ENCODE data around the gene RUNX2.
"Not testable (repeated sequence)": the region's sequence is repeated elsewhere in the genome, so short reads cannot be mapped to it uniquely, and the experiment has no call there.

RUNX2 gene

GRCh38 chr6:45532721-45533210, 204.6 kb downstream of the RUNX2 start:
- DNase-seq, result no peak

DNA sequence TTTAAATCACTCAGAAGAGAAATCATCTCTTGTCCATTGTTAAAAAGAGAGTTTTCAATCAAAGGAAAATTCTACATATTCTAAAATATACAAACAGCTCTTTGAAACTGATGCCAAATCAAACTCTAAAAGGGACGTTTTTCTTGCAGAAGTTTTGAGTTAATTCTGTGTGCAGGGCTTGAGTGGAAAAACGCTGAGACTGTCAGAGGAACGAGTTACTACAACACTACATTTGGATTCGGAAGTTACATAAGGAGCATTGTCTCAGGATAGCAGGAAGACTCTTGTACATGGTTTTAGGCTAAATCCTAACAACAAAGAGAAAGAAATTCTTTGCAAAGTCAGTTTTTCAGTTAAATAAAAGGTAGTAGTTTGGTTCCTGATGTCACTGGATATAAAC, 205.3 kb downstream of the RUNX2 start:
- no peak for DNase-seq

GRCh38 chr6:45535933-45536332, 207.8 kb downstream of the RUNX2 start:
- DNase-seq, result no peak

GRCh38 chr6:45537539-45537938, 209.4 kb downstream of the RUNX2 start:
- no peak for DNase-seq

GRCh38 chr6:45538641-45539547, 210.8 kb downstream of the RUNX2 start:
- no peak for DNase-seq

DNA sequence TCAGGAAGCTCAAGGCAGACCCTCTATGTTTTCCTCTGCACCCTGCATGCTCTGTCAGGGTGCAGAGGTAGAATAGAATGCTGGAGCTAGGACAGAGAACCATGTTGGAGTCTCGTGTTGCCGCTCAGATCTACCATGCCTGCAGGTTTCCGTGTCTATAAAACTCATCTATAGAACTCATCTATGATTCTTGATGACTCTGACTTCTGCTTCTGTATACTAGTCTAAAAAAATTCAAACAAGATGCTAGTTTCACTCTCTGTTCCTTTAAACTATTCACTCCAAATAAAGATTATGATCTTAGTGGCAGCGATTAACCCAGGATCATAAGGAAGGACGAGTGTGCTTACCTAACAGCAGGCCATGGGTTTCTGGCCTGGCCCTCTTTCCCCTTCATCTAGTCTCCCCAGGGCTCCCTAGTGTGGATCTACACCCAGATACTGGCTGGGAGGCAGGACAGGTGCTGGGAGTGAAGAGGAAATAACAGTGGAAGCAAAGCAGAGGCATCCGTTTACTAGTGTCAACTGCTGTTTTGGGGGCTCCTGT, 212.3 kb downstream of the RUNX2 start:
- DNase-seq, result no peak

GRCh38 chr6:45541934-45542333, 213.8 kb downstream of the RUNX2 start:
- no peak for DNase-seq

GRCh38 chr6:45543298-45544235, 215.4 kb downstream of the RUNX2 start:
- DNase-seq, result no peak

DNA sequence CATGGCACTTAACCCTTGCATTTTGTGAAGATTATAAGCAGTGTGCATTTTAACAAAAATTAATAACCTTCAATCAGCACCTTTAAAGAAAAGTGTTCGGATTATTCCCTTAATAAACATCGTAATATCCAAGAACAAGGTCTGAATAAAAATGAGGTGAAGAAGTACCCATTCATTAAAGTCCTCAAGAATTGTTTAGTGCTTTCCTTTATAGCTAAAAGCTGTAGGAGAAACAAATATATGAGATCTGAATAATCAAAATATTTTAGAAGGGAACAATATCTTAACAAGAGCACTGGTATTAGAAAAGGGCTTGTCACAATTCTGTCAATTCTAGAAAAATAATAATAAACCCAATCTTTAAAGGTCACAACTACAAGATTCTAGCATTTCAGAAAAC, 217.3 kb downstream of the RUNX2 start:
- no peak for DNase-seq

DNA sequence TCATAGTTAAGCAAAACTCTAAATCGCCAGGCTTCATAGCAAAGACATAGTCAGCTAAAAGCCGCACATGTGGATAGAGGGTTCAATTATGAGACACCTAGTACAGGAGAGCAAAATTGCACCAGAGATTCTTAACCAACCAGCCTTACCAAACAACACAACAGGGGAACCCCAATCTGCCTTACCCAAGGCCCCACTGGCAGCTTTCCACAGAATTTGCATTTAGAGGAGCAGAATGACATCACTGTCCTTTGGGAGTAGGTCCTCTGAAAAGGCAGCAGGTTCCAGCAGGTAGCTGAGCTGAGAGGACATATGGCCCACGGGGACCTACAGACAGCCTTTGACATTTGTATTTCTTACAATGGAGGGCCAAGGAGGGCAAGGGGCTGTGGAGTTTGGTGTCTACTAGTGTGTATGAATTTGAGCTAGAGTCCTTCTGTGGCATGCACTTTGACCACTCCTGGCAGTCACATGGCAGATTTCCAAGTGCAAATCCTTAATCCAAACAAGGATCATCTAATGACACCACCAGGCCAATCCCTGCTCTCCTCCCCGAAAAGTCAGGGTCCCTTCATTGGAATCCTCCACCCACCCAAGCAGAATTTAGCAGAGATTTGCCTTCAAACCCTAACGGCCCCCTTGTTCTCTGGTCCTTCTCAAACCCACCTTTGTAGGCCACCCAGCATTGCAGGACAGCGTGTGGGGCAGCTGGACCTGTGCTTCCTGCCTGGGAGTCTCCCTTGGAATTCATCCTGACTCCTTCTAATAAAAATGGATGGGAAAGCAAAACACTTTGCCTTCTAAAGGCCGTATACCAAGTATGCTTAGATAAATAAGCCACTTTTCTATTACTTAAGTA, 220.8 kb downstream of the RUNX2 start:
- no peak for DNase-seq

- DNase-seq, result no peak
Observed at GRCh38 chr6:45552536-45552935, 224.4 kb downstream of the RUNX2 start.

DNA sequence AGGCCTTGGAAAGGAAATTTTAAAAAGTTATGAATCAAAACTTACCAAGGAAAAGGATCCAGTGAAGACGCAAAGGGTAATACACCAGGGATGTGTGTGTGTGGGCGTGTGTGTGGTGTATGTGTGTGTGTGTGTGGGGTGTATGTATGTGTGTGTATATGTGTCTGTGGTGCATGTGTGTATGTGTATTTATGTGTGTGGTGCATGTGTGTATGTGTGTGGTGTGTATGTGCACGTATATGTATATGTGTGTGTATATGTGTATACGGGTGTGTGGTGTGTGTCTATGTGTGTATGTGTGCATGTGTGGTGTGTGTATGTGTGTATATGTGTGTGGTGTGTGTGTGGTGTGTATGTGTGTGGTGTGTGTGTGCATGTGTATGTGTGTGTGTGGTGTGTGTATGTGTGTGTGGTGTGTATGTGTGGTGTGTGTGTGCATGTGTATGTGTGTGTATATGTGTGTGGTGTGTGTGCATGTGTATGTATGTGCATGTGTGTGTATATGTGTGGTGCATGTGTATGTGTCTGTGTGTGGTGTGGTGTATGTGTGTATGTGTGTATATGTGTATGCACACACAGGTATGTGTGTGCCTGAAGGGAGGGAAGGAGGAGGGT, 225.7 kb downstream of the RUNX2 start:
- DNase-seq, result no peak

GRCh38 chr6:45554591-45554990, 226.5 kb downstream of the RUNX2 start:
- DNase-seq, result peak in 1 of 2 experiments; percentile 7

GRCh38 chr6:45555981-45556771, 228.0 kb downstream of the RUNX2 start:
- DNase-seq, result no peak

GRCh38 chr6:45556828-45557227, 228.7 kb downstream of the RUNX2 start:
- DNase-seq, result no peak

- DNase-seq, result no peak
Observed at GRCh38 chr6:45557454-45557853, 229.3 kb downstream of the RUNX2 start.

DNA sequence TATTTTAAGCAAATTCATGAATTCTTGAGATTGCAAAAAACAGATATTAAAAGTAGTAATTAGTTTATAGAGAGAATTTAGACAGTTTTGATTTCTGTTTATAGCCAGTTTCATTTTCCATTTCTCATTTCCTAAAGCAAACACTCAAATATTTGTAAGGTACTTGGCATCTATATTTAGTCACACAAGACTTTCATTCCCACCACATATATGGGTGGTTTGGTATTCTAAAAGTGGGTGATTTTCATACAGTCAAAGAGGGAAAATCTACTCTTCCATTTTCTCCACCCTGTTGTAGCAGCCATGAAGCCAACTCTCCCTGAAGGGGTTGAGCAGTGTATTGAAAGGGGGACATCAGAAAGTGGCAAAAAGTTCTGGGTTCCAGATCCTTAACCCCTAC, 230.7 kb downstream of the RUNX2 start:
- DNase-seq, result no peak

DNA sequence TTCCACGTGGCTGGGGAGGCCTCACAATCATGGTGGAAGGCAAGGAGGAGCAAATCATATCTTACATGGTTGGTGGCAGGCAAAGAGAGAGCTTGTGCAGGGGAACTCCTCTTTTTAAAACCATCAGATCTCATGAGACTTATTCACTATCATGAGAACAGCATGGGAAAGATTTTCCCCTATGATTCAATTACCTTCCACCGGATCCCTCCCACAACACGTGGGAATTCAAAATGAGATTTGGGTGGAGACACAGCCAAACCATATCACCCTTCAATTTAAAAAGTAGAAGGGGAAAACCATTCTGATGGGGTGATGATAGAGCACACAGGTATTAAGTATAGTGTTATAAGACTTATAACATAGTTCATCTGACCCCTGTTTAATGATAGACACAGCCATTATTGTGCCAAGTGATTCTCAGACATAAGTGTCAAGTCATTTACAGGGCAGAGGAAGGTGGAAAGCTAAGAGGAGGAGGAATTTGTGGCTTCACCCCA, 232.2 kb downstream of the RUNX2 start:
- DNase-seq, result not testable (repeated sequence)

GRCh38 chr6:45562171-45562570, 234.0 kb downstream of the RUNX2 start:
- DNase-seq, result no peak

GRCh38 chr6:45563041-45563440, 234.9 kb downstream of the RUNX2 start:
- DNase-seq, result no peak

DNA sequence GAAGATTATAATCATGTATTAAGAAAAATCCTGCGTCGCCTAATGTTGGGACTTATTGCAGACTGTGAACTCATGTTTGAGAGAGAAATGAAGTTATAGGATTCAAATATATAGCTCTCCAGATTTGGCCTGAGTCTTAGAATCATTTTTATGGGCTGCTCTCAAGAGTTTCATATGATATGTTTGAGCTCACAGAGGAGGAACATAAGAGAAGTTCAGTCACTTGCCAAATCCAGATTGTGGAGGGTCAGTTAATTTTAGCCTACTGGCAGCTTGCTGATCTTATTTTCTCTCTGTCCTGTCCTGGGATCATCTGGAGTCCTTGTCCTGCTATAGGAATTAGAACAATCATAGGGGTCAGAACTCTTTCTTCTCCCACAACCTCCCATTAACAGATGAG, 235.7 kb downstream of the RUNX2 start:
- DNase-seq, result no peak
